IMR-90 (cell line): ENCODE data around the gene LRRC58. TPM values are rescaled to one million over a fixed set of nuclear protein-coding genes. Genes with fewer than 3 reads are reported as not detected.

ENCODE experiments used
- ATAC-seq: fragments of 200-7000 bp; cut with Tn5 transposase; 2 replicates; pipeline ENCODE4 v1.9.1; 2020; ENCODE audit warnings: low read depth, mild to moderate bottlenecking, moderate library complexity
- BruUV-seq: library from RNA; stranded (reverse); fragments of 400-500 nt; replicated peaks from 2 replicates; lab custom pipeline; 2021; lab: Mats Ljungman, UMichigan
- CTCF ChIA-PET: fragments of 300-600 bp; formaldehyde crosslinking; extraction: SDS; loops from one replicate; lab custom pipeline; 2021; ENCODE audit warnings: antibody characterized with exemption; lab: Yijun Ruan, JAX
- POLR2A ChIA-PET: fragments of 300-600 bp; sonication (Branson Sonifier 250); formaldehyde crosslinking; loops from one replicate; lab custom pipeline; 2022; ENCODE audit warnings: antibody characterized with exemption; ENCODE audit not compliant: unreplicated experiment; lab: Charles Lee
- DNase-seq: peaks from one replicate; pipeline ENCODE4 v3.0.0; 2013
- H2AFZ ChIP-seq: replicated peaks from 2 replicates; pipeline ENCODE3; 2013; ENCODE audit warnings: low read length, mild to moderate bottlenecking; ENCODE audit not compliant: poor library complexity
- H2AK5ac ChIP-seq: 2 replicates; pipeline ENCODE4 v1.6.1; 2013; ENCODE audit warnings: low read depth, low read length, inconsistent platforms
- H2AK9ac ChIP-seq: replicated peaks from 2 replicates; pipeline ENCODE3; 2013; ENCODE audit warnings: mild to moderate bottlenecking, low read depth, low read length, moderate library complexity; ENCODE audit not compliant: poor library complexity
- H2BK120ac ChIP-seq: 2 replicates; pipeline ENCODE4 v1.6.1; 2013; ENCODE audit warnings: low read depth, low read length, inconsistent platforms
- H2BK15ac ChIP-seq: 3 replicates; pipeline ENCODE4 v1.6.1; 2013; ENCODE audit warnings: low read depth, low read length, inconsistent platforms
- H2BK20ac ChIP-seq: 2 replicates; pipeline ENCODE4 v1.6.1; 2013; ENCODE audit warnings: low read depth, mild to moderate bottlenecking, inconsistent platforms, low read length, moderate library complexity
- H2BK5ac ChIP-seq: 2 replicates; pipeline ENCODE4 v1.6.1; 2013; ENCODE audit warnings: mild to moderate bottlenecking, low read depth, low read length, inconsistent platforms; ENCODE audit not compliant: poor library complexity, severe bottlenecking
- H3K14ac ChIP-seq: replicated peaks from 2 replicates; pipeline ENCODE4 v1.6.1; 2013; ENCODE audit warnings: low read depth, low read length, inconsistent platforms
- H3K18ac ChIP-seq: 2 replicates; pipeline ENCODE4 v1.6.1; 2013; ENCODE audit warnings: low read depth, low read length, control low read depth
- H3K23ac ChIP-seq: 2 replicates; pipeline ENCODE4 v1.6.1; 2013; ENCODE audit warnings: low read depth, low read length, inconsistent platforms
- H3K27ac ChIP-seq: 2 replicates; pipeline ENCODE4 v1.5.1; 2013; ENCODE audit warnings: mild to moderate bottlenecking, control low read depth, low read length; ENCODE audit not compliant: insufficient read depth
- H3K27me3 ChIP-seq: 2 replicates; pipeline ENCODE4 v1.6.1; 2013; ENCODE audit warnings: low read length; ENCODE audit not compliant: control insufficient read depth, insufficient read depth
- H3K36me3 ChIP-seq: 2 replicates; pipeline ENCODE4 v1.6.1; 2013; ENCODE audit warnings: low read length, mixed read lengths; ENCODE audit not compliant: control insufficient read depth, insufficient read depth
- H3K4ac ChIP-seq: 2 replicates; pipeline ENCODE4 v1.6.1; 2013; ENCODE audit warnings: low read depth, low read length, inconsistent platforms
- H3K4me1 ChIP-seq: 2 replicates; pipeline ENCODE4 v1.6.1; 2013; ENCODE audit warnings: low read length, mixed read lengths; ENCODE audit not compliant: control insufficient read depth, insufficient read depth
- H3K4me2 ChIP-seq: 2 replicates; pipeline ENCODE4 v1.6.1; 2013; ENCODE audit warnings: low read depth, mild to moderate bottlenecking, control low read depth, low read length, moderate library complexity
- H3K4me3 ChIP-seq: 2 replicates; pipeline ENCODE4 v1.5.1; 2013; ENCODE audit warnings: low read depth, mild to moderate bottlenecking, control low read depth, low read length, moderate library complexity; ENCODE audit not compliant: insufficient read depth
- H3K56ac ChIP-seq: 2 replicates; pipeline ENCODE4 v1.6.1; 2013; ENCODE audit warnings: low read length, inconsistent platforms; ENCODE audit not compliant: insufficient read depth; ENCODE audit errors: extremely low read depth
- H3K79me1 ChIP-seq, 2 experiments: 2 replicates each; pipeline ENCODE4 v1.6.1; 2013; ENCODE audit warnings: low read length in 2 of 2, inconsistent platforms in 1 of 2, low read depth in 1 of 2
- H3K9ac ChIP-seq: 2 replicates; pipeline ENCODE4 v1.6.1; 2013; ENCODE audit warnings: low read depth, low read length, control low read depth
- H3K9me1 ChIP-seq: 2 replicates; pipeline ENCODE4 v1.6.1; 2013; ENCODE audit warnings: low read length, inconsistent platforms; ENCODE audit not compliant: insufficient read depth
- H3K9me3 ChIP-seq: 2 replicates; pipeline ENCODE4 v1.6.1; 2013; ENCODE audit warnings: low read length; ENCODE audit not compliant: control insufficient read depth, insufficient read depth
- H4K20me1 ChIP-seq: 2 replicates; pipeline ENCODE4 v1.6.1; 2013; ENCODE audit warnings: low read length, inconsistent platforms; ENCODE audit not compliant: insufficient read depth
- H4K5ac ChIP-seq: 2 replicates; pipeline ENCODE4 v1.6.1; 2013; ENCODE audit warnings: mild to moderate bottlenecking, low read depth, low read length, control low read depth
- H4K8ac ChIP-seq, 2 experiments: 2 replicates each; pipeline ENCODE4 v1.6.1; 2013; ENCODE audit warnings: low read depth in 2 of 2, low read length in 2 of 2, control low read depth in 1 of 2, inconsistent platforms in 1 of 2
- H4K91ac ChIP-seq: 2 replicates; pipeline ENCODE4 v1.6.1; 2013; ENCODE audit warnings: low read depth, low read length, inconsistent platforms; ENCODE audit not compliant: insufficient read depth
- BHLHE40 ChIP-seq: fragments of 150-350 bp; IDR thresholded peaks from 2 replicates; pipeline ENCODE4 v1.6.1; 2016; ENCODE audit warnings: mild to moderate bottlenecking, low read depth, low read length
- CHD1 ChIP-seq: IDR thresholded peaks from 2 replicates; pipeline ENCODE4 v1.6.1; 2012; ENCODE audit warnings: low read depth, low read length, improper control_type of control experiment
- MAZ ChIP-seq: IDR thresholded peaks from 2 replicates; pipeline ENCODE4 v1.6.1; 2012; ENCODE audit warnings: low read depth, mild to moderate bottlenecking, low read length, improper control_type of control experiment, moderate library complexity, borderline replicate concordance
- MXI1 ChIP-seq: IDR thresholded peaks from 2 replicates; pipeline ENCODE4 v1.6.1; 2012; ENCODE audit warnings: low read depth, mild to moderate bottlenecking, low read length, moderate library complexity, borderline replicate concordance
- NFE2L2 ChIP-seq: fragments of 150-350 bp; IDR thresholded peaks from 2 replicates; pipeline ENCODE4 v1.6.1; 2016; ENCODE audit warnings: low read depth, mild to moderate bottlenecking, low read length
- POLR2A ChIP-seq: IDR thresholded peaks from 2 replicates; pipeline ENCODE4 v1.6.1; 2012; ENCODE audit warnings: mild to moderate bottlenecking, low read depth, low read length
- RAD21 ChIP-seq: IDR thresholded peaks from 2 replicates; pipeline ENCODE4 v1.6.1; 2012; ENCODE audit warnings: low read length, improper control_type of control experiment
- RCOR1 ChIP-seq: IDR thresholded peaks from 2 replicates; pipeline ENCODE4 v1.6.1; 2012; ENCODE audit warnings: mild to moderate bottlenecking, low read length, improper control_type of control experiment; ENCODE audit not compliant: insufficient replicate concordance
- RFX5 ChIP-seq: IDR thresholded peaks from 2 replicates; pipeline ENCODE4 v1.8.0; 2012; ENCODE audit warnings: low read depth, mild to moderate bottlenecking, low read length, moderate library complexity
- WGBS, 2 experiments: methylation state at CpG; one replicate each; pipeline versions ENCODE4 v1.1.5 to v1.1.7; 2013; ENCODE audit warnings: missing lambda C conversion rate in 2 of 2; ENCODE audit not compliant: insufficient read length in 1 of 2; ENCODE audit errors: extremely low coverage in 2 of 2; 5-methylcytosine and 5-hydroxymethylcytosine counted together
- dilution Hi-C: fragments of 300-500 bp; cut with HindIII; formaldehyde crosslinking; loops from one replicate; pipeline ENCODE4 v1.14.3; 2018; ENCODE audit warnings: low sequenced_read_pairs; ENCODE audit not compliant: unreplicated experiment
- in situ Hi-C: fragments of 300-500 bp; cut with MboI; formaldehyde crosslinking; loops from 3 replicates; pipeline ENCODE4 v1.14.3; 2019; ENCODE audit warnings: low sequenced_read_pairs, inconsistent platforms, mixed read lengths
- intact Hi-C: fragments of 100-400 bp; cut with micrococcal nuclease; formaldehyde crosslinking; loops from 2 replicates; pipeline ENCODE4 v1.10.0; 2022
- polyA plus RNA-seq, 3 experiments: library from polyadenylated mRNA; depleted of rRNA; stranded (reverse); fragments of >200 nt; gene quantifications; 2 replicates each; pipeline ENCODE4 v1.2.3, GENCODE V29; 2012; ENCODE audit warnings: low replicate concordance in 1 of 3
- total RNA-seq: library from RNA; depleted of rRNA; stranded (reverse); fragments of >200 nt; gene quantifications from 2 replicates; pipeline ENCODE4 v1.2.3, GENCODE V29; 2012
- TF ChIP-seq, protein P1 (sequence below): fragments of 150-350 bp; IDR thresholded peaks from 2 replicates; pipeline ENCODE4 v1.6.1; 2017; ENCODE audit warnings: mild to moderate bottlenecking, antibody characterized with exemption, low read length, low read depth

Gene LRRC58
- total and polyA plus RNA-seq, 2 of the 4 experiments (the other 2 are of a cell fraction): 5.0 to 13.4 TPM

DNA sequence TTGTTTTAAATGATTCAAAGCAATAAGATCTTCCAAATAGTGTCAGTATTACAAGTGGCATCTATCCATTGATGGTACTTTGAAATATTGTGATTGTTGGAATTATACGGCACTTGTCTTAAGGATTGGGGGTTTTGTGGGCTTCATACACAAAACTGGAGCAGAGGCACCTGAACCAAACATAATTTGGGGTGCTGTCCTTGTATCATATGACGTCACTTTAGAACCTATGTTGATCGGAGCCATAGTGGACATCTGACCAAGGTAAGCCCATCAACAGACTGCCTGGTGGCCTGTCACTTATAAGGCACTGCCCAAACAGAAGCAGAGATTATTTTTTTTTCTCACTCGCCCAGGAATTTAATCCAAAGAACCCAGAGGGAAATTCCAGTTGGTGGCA is 2.9 kb upstream of the LRRC58 start:
- Histone ChIP-seq H2BK20ac (no peak overlapping the region), H2BK120ac (no peak overlapping the region), H3K27ac (no peak overlapping the region), H2AK5ac (no peak overlapping the region), H3K4me1 (peaks cover 5% of the 10 kb centered on the region), H3K4me2 (no peak overlapping the region), H2AK9ac (no peak overlapping the region), H3K9me1 (peaks cover 2% of the 10 kb centered on the region; the same call in 1 of the 2 replicates), H2BK15ac (no peak overlapping the region), H2BK5ac (no peak overlapping the region), H4K20me1 (peaks cover 10% of the 10 kb centered on the region; the same call in 1 of the 2 replicates), H3K4me3 (no peak overlapping the region), H3K9ac (no peak overlapping the region), H3K27me3 (peaks cover 15% of the 10 kb centered on the region), H3K4ac (no peak overlapping the region), H3K9me3 (no peaks in the 10 kb centered on the region), H4K91ac (no peak overlapping the region), H4K8ac (no peak overlapping the region), H2AFZ (no peak overlapping the region), H3K23ac (no peak overlapping the region), H4K5ac (no peak overlapping the region), H3K36me3 (no peaks in the 10 kb centered on the region), H3K18ac (no peak overlapping the region), H3K14ac (no peak overlapping the region), H3K79me1 (peaks cover 5 to 19% of the 10 kb centered on the region in 2 experiments; a peak in 3 of 4 replicates), H3K56ac (no peak overlapping the region)
- POLR2A ChIA-PET: no interaction called here
- dilution Hi-C loops (no loop called here), in situ Hi-C loops (no loop called here), intact Hi-C loops (no loop called here)
- CTCF ChIA-PET: no interaction called here
- ATAC-seq (no peak), DNase-seq (no peak)
- 83% methylated on average over 1 of the region's 4 CpGs; no CpG with 5 or more reads in 1 of the 2 experiments for WGBS, 2 experiments
- no TSS peak for BruUV-seq
- TF ChIP-seq NFE2L2 (no peak), BHLHE40 (no peak), RFX5 (no peak), CHD1 (no peak), MAZ (no peak), POLR2A (no peak), RCOR1 (no peak), RAD21 (no peak), MXI1 (no peak)
- TF ChIP-seq, protein P1, sequence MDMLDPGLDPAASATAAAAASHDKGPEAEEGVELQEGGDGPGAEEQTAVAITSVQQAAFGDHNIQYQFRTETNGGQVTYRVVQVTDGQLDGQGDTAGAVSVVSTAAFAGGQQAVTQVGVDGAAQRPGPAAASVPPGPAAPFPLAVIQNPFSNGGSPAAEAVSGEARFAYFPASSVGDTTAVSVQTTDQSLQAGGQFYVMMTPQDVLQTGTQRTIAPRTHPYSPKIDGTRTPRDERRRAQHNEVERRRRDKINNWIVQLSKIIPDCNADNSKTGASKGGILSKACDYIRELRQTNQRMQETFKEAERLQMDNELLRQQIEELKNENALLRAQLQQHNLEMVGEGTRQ: no peak
